A549 (cell line): ENCODE results near the gene TCP11X2. TPM values are rescaled to one million over a fixed set of nuclear protein-coding genes. Genes with fewer than 3 reads are reported as not detected.
A peak's percentile ranks its signal among the peaks of the same experiment; 100 is the strongest.
"Not testable (repeated sequence)": the region's sequence is repeated elsewhere in the genome, so short reads cannot be mapped to it uniquely, and the experiment has no call there.

Experiments used
- ATAC-seq, 2 experiments: fragments of 200-7000 bp in 1 of 2; fragments of >200 bp in 1 of 2; cut with Nextera tagmentation in 1 of 2; cut with Tn5 transposase in 1 of 2; 3 replicates each; pipeline versions ENCODE4 v1.8.0 to v1.9.1; 2018 to 2020; ENCODE audit warnings: mild to moderate bottlenecking in 1 of 2, moderate library complexity in 1 of 2
- CTCF ChIA-PET: fragments of 300-600 bp; sonication (Branson Sonifier 250); formaldehyde crosslinking; extraction: SDS; loops from one replicate; lab custom pipeline; 2021; ENCODE audit warnings: antibody characterized with exemption, inconsistent platforms; lab: Yijun Ruan, JAX
- POLR2A ChIA-PET: fragments of 350-600 bp; formaldehyde crosslinking; extraction: SDS; loops from one replicate; lab custom pipeline; 2021; ENCODE audit warnings: antibody characterized with exemption, inconsistent platforms; lab: Yijun Ruan, JAX
- DNase-seq, 2 experiments: peaks; one replicate each; pipeline versions ENCODE4 v3.0.0 to v3.0.0-alpha.2; 2011 to 2016; ENCODE audit warnings: low read depth in 1 of 2, low spot score in 1 of 2
- FAIRE-seq: peaks from 2 replicates; lab custom pipeline; 2011; peaks lifted over from hg19 to GRCh38; lab: Jason Lieb, UNC
- H3K27ac ChIP-seq, 2 experiments: fragments of >200 bp; sonication (Bioruptor Twin); formaldehyde crosslinking; 3 replicates each; pipeline ENCODE4 v1.5.1; 2016 to 2017
- H3K4me1 ChIP-seq: fragments of >200 bp; sonication (Bioruptor Twin); formaldehyde crosslinking; 3 replicates; pipeline ENCODE4 v1.6.1; 2016
- H3K4me2 ChIP-seq: fragments of >200 bp; sonication (Bioruptor Twin); formaldehyde crosslinking; 3 replicates; pipeline ENCODE4 v1.6.1; 2016
- H3K4me3 ChIP-seq: fragments of >200 bp; sonication (Bioruptor Twin); formaldehyde crosslinking; 3 replicates; pipeline ENCODE4 v1.5.1; 2016
- H3K9me3 ChIP-seq: fragments of >200 bp; sonication (Bioruptor Twin); formaldehyde crosslinking; 3 replicates; pipeline ENCODE4 v1.6.1; 2016
- ATOH8 ChIP-seq: fragments of 250-450 bp; sonication (Bioruptor Pico); IDR thresholded peaks from 2 replicates; pipeline ENCODE4 v1.5.0; 2020; ENCODE audit warnings: low read depth, mild to moderate bottlenecking, moderate library complexity
- BCL3 ChIP-seq: fragments of >200 bp; sonication (Bioruptor Twin); formaldehyde crosslinking; IDR thresholded peaks from 3 replicates; pipeline ENCODE4 v1.6.1; 2016
- CBX2 ChIP-seq: fragments of 200-600 bp; sonication (generic); IDR thresholded peaks from 2 replicates; pipeline ENCODE4 v1.6.1; 2016; ENCODE audit warnings: low read depth, mild to moderate bottlenecking, borderline replicate concordance
- CHD2 ChIP-seq: fragments of 150-350 bp; IDR thresholded peaks from 2 replicates; pipeline ENCODE4 v1.6.1; 2014; ENCODE audit warnings: low read length; ENCODE audit not compliant: partially characterized antibody
- CHD4 ChIP-seq: fragments of 200-600 bp; sonication (generic); IDR thresholded peaks from 2 replicates; pipeline ENCODE4 v1.6.1; 2016; ENCODE audit warnings: antibody characterized with exemption, mild to moderate bottlenecking, borderline replicate concordance
- CTCF ChIP-seq: fragments of >200 bp; sonication (Bioruptor Twin); formaldehyde crosslinking; IDR thresholded peaks from 3 replicates; pipeline ENCODE4 v1.5.1; 2016
- E2F6 ChIP-seq: IDR thresholded peaks from 2 replicates; pipeline ENCODE4 v1.6.1; 2012; ENCODE audit warnings: low read depth, borderline replicate concordance
- ESRRA ChIP-seq: fragments of 150-350 bp; IDR thresholded peaks from 2 replicates; pipeline ENCODE4 v1.6.1; 2014; ENCODE audit warnings: mild to moderate bottlenecking, low read length, borderline replicate concordance
- FOSB ChIP-seq: fragments of 250-450 bp; sonication (Bioruptor Pico); IDR thresholded peaks from 2 replicates; pipeline ENCODE4 v1.5.0; 2020; ENCODE audit warnings: mild to moderate bottlenecking, moderate library complexity
- FOSL2 ChIP-seq, 2 experiments: fragments of 450-650 bp in 1 of 2; fragments of >200 bp in 1 of 2; sonication (Bioruptor Twin) in 1 of 2; formaldehyde crosslinking; IDR thresholded peaks; 2 replicates each; pipeline versions ENCODE4 v1.5.0 to v1.6.1; 2016 to 2020; ENCODE audit warnings: mild to moderate bottlenecking in 1 of 2, moderate library complexity in 1 of 2
- FOXS1 ChIP-seq: fragments of 250-450 bp; sonication (Bioruptor Pico); IDR thresholded peaks from 2 replicates; pipeline ENCODE4 v1.5.0; 2020; ENCODE audit warnings: mild to moderate bottlenecking, moderate library complexity
- HOXB13 ChIP-seq: fragments of 250-450 bp; sonication (Bioruptor Pico); IDR thresholded peaks from 2 replicates; pipeline ENCODE4 v1.5.0; 2020; ENCODE audit warnings: low read depth, mild to moderate bottlenecking, moderate library complexity
- HOXB5 ChIP-seq: fragments of 250-450 bp; sonication (Bioruptor Pico); IDR thresholded peaks from 2 replicates; pipeline ENCODE4 v1.5.0; 2020; ENCODE audit warnings: mild to moderate bottlenecking, moderate library complexity
- KDM5A ChIP-seq: fragments of 200-600 bp; sonication (generic); IDR thresholded peaks from 2 replicates; pipeline ENCODE4 v1.6.1; 2016; ENCODE audit warnings: antibody characterized with exemption, mild to moderate bottlenecking
- NR3C1 ChIP-seq: fragments of >200 bp; sonication (Bioruptor Twin); formaldehyde crosslinking; IDR thresholded peaks from 3 replicates; pipeline ENCODE4 v1.6.1; 2017
- PBX3 ChIP-seq: IDR thresholded peaks from 2 replicates; pipeline ENCODE4 v1.6.1; 2012
- POLR2A ChIP-seq: IDR thresholded peaks from 2 replicates; pipeline ENCODE4 v1.6.1; 2012; ENCODE audit warnings: mild to moderate bottlenecking, low read length
- RAD21 ChIP-seq, 2 experiments: fragments of >200 bp in 1 of 2; sonication (Bioruptor Twin) in 1 of 2; formaldehyde crosslinking in 1 of 2; IDR thresholded peaks in 1 of 2; conservative IDR thresholded peaks in 1 of 2; 2 replicates in 1 of 2; 3 replicates in 1 of 2; pipeline ENCODE4 v1.6.1; 2012 to 2018; ENCODE audit warnings: inconsistent platforms in 1 of 2
- SMC3 ChIP-seq: fragments of >200 bp; sonication (Bioruptor Twin); formaldehyde crosslinking; IDR thresholded peaks from 3 replicates; pipeline ENCODE4 v1.6.1; 2018; ENCODE audit warnings: inconsistent platforms
- TP53 ChIP-seq: fragments of 250-450 bp; sonication (Bioruptor Pico); IDR thresholded peaks from 2 replicates; pipeline ENCODE4 v1.5.0; 2021; ENCODE audit warnings: mild to moderate bottlenecking, moderate library complexity
- ZFP36 ChIP-seq: fragments of 450-650 bp; IDR thresholded peaks from 2 replicates; pipeline ENCODE4 v1.6.1; 2014; ENCODE audit warnings: borderline replicate concordance; ENCODE audit not compliant: partially characterized antibody
- ZNF302 ChIP-seq: fragments of 250-450 bp; sonication (Bioruptor Pico); IDR thresholded peaks from 2 replicates; pipeline ENCODE4 v1.9.0; 2021; ENCODE audit warnings: inconsistent platforms, mild to moderate bottlenecking, moderate library complexity
- WGBS: methylation state at CpG from one replicate; pipeline ENCODE4 v1.1.6; 2017; ENCODE audit errors: missing lambda C conversion rate; 5-methylcytosine and 5-hydroxymethylcytosine counted together
- polyA minus RNA-seq: library from RNA; depleted of rRNA, polyadenylated mRNA; stranded (reverse); fragments of >200 nt; gene quantifications from 2 replicates; pipeline ENCODE4 v1.2.3, GENCODE V29; 2011; rRNA and poly(A)+ RNA removed
- polyA plus RNA-seq, 4 experiments: library from polyadenylated mRNA; depleted of rRNA in 3 of 4; stranded (reverse); fragments of >200 nt; fragmentation: RNase III in 1 of 4; extraction: RNeasy Plus Mini Kit Qiagen cat#74134 plus additional on column Dnase treatment in 1 of 4; gene quantifications; 2 replicates in 3 of 4; 3 replicates in 1 of 4; pipeline ENCODE4 v1.2.3, GENCODE V29; 2011 to 2017
- TF ChIP-seq, protein P1 (sequence below): fragments of 200-600 bp; sonication (generic); IDR thresholded peaks from 2 replicates; pipeline ENCODE4 v1.6.1; 2016; ENCODE audit warnings: antibody characterized with exemption, mild to moderate bottlenecking, moderate library complexity
- TF ChIP-seq, protein P2 (sequence below): fragments of 150-350 bp; IDR thresholded peaks from 2 replicates; pipeline ENCODE4 v1.6.1; 2014; ENCODE audit warnings: low read depth, mild to moderate bottlenecking, low read length

The TCP11X2 gene
- polyA plus RNA-seq (2011; rRNA removed) (not detected in 2 replicates), polyA plus RNA-seq (2017; fragmentation: RNase III; extraction: RNeasy Plus Mini Kit Qiagen cat#74134 plus additional on column Dnase treatment) (not detected in 3 replicates), polyA minus RNA-seq (not detected in 2 replicates)
- polyA plus RNA-seq (2012; cell fraction: cytosol; rRNA removed) = not detected in 2 replicates
- not detected in 2 replicates for polyA plus RNA-seq (2012; cell fraction: nucleus; rRNA removed)

- H3K4me1 ChIP-seq, H3K27ac ChIP-seq, POLR2A ChIA-PET, H3K4me3 ChIP-seq, DNase-seq, CTCF ChIA-PET, H3K9me3 ChIP-seq, H3K4me2 ChIP-seq: not testable (repeated sequence)
- WGBS = 20% methylated on average over 8 of the region's 17 CpGs
- ATAC-seq = peak in 1 of 2 experiments; percentile 30; a peak in 1 of 6 replicates
- peak; percentile 49 for FAIRE-seq
Observed at GRCh38 chrX:102471762-102472220, at the start of gene TCP11X2. Gene TCP11X2, minus strand, starts transcription at chrX:102471812.

DNA sequence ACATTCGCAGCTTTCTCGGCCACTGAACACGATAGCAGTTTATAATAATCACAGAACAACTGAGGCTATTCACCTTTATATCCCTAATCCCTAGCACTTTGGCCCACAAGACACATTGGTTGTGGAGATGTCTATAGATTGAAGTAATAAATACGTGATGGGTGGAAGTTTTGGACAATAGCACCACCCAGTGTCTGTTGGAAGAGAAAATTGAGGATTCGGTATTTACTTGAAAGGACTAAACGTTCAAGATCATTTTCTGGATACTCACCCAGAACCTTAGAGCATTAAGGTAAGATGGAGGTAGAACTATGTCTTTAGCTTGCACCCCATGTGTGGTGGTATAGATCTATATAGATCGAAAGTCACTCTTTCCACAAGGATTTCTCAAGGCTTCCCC lies 45.7 kb upstream of the TCP11X2 start:
- Histone ChIP-seq H3K4me3 (no peak overlapping the region), H3K27ac (no peak overlapping the region), H3K4me1 (no peaks in the 10 kb centered on the region), H3K4me2 (peak overlapping the region; percentile 96), H3K9me3 (no peaks in the 10 kb centered on the region)
- DNase-seq = peak in 1 of 2 experiments; percentile 27
- 25% methylated on average over 7 of the region's 7 CpGs for WGBS
- peak; percentile 58 to 63; a peak in 3 of 6 replicates for ATAC-seq
- POLR2A ChIA-PET = no interaction called here
- TF ChIP-seq ZNF302 = no peak
- TF ChIP-seq ATOH8 = no peak
- TF ChIP-seq NR3C1 = no peak
- TF ChIP-seq HOXB5 = no peak
- TF ChIP-seq RAD21 (conservative IDR thresholded peaks at IDR 0.05 in 1 of 2, IDR thresholded peaks at IDR 0.05 in 1 of 2) = peak in 1 of 2 experiments; percentile 44; a peak in 3 of 5 replicates
- TF ChIP-seq FOSL2 (IDR thresholded peaks at IDR 0.05) = no peak
- no peak for TF ChIP-seq FOSL2 (CRISPR knock-in tag; IDR thresholded peaks at IDR 0.05)
- TF ChIP-seq BCL3 = no peak
- no peak for TF ChIP-seq CHD4
- no peak for TF ChIP-seq FOXS1 (CRISPR knock-in tag)
- no peak for TF ChIP-seq TP53
- TF ChIP-seq POLR2A = no peak
- no peak for TF ChIP-seq CHD2
- no peak for TF ChIP-seq E2F6
- TF ChIP-seq, protein P1, sequence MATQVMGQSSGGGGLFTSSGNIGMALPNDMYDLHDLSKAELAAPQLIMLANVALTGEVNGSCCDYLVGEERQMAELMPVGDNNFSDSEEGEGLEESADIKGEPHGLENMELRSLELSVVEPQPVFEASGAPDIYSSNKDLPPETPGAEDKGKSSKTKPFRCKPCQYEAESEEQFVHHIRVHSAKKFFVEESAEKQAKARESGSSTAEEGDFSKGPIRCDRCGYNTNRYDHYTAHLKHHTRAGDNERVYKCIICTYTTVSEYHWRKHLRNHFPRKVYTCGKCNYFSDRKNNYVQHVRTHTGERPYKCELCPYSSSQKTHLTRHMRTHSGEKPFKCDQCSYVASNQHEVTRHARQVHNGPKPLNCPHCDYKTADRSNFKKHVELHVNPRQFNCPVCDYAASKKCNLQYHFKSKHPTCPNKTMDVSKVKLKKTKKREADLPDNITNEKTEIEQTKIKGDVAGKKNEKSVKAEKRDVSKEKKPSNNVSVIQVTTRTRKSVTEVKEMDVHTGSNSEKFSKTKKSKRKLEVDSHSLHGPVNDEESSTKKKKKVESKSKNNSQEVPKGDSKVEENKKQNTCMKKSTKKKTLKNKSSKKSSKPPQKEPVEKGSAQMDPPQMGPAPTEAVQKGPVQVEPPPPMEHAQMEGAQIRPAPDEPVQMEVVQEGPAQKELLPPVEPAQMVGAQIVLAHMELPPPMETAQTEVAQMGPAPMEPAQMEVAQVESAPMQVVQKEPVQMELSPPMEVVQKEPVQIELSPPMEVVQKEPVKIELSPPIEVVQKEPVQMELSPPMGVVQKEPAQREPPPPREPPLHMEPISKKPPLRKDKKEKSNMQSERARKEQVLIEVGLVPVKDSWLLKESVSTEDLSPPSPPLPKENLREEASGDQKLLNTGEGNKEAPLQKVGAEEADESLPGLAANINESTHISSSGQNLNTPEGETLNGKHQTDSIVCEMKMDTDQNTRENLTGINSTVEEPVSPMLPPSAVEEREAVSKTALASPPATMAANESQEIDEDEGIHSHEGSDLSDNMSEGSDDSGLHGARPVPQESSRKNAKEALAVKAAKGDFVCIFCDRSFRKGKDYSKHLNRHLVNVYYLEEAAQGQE = no peak
- peak; percentile 33; the same call in 2 of the 3 replicates for TF ChIP-seq CTCF
- TF ChIP-seq HOXB13 = no peak
- TF ChIP-seq KDM5A = no peak
- TF ChIP-seq FOSB (CRISPR knock-in tag) = no peak
- no peak for TF ChIP-seq CBX2
- TF ChIP-seq ESRRA = no peak
- no peak for TF ChIP-seq ZFP36
- TF ChIP-seq PBX3 = no peak
- TF ChIP-seq, protein P2, sequence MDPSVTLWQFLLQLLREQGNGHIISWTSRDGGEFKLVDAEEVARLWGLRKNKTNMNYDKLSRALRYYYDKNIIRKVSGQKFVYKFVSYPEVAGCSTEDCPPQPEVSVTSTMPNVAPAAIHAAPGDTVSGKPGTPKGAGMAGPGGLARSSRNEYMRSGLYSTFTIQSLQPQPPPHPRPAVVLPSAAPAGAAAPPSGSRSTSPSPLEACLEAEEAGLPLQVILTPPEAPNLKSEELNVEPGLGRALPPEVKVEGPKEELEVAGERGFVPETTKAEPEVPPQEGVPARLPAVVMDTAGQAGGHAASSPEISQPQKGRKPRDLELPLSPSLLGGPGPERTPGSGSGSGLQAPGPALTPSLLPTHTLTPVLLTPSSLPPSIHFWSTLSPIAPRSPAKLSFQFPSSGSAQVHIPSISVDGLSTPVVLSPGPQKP = no peak
- TF ChIP-seq SMC3 = peak; percentile 23; the same call in 1 of the 3 replicates
- CTCF ChIA-PET = interaction anchor here (0.9 to 1.0 kb wide), 3 partner anchors 10 to 739 kb away, joined by 3 to 6 read pairs (median 3); no protein-coding TSS in a partner anchor
- FAIRE-seq = peak; percentile 99
